ENCODE data around the gene TGM6. TPM values are rescaled to one million over a fixed set of nuclear protein-coding genes. Genes with fewer than 3 reads are reported as not detected.
A peak's percentile ranks its signal among the peaks of the same experiment; 100 is the strongest.

TGM6 gene
- total and polyA plus RNA-seq, 10 donors, result not detected

GRCh38 chr20:2470423-2471193, 89.9 kb downstream of the TGM6 start, which contains the start of gene SNRPB:
Gene SNRPB (minus strand): TSS chr20:2470789. CDS start chr20:2470690, 99 bp downstream.
- Histone ChIP-seq H3K36me3 (peaks cover 0 to 34% (median 25%) of the 10 kb centered on the region in 6 donors), H3K4me1 (peaks cover 9 to 47% (median 35%) of the 10 kb centered on the region in 6 donors), H3K9me3 (no peaks in the 10 kb centered on the region), H3K27me3 (replicated peaks in 1 of 7) (no peaks in the 10 kb centered on the region), H3K27ac (peak within 1 kb of the TSS; percentile 87 to 97 (median 95)), H3K4me3 (peak within 1 kb of the TSS; percentile 63 to 92 (median 80))
- peak; percentile 99 for DNase-seq
- peak; percentile 94 to 96 (median 96) for TF ChIP-seq POLR2AphosphoS5 (IDR thresholded peaks at IDR 0.05)
- TF ChIP-seq, protein P1, sequence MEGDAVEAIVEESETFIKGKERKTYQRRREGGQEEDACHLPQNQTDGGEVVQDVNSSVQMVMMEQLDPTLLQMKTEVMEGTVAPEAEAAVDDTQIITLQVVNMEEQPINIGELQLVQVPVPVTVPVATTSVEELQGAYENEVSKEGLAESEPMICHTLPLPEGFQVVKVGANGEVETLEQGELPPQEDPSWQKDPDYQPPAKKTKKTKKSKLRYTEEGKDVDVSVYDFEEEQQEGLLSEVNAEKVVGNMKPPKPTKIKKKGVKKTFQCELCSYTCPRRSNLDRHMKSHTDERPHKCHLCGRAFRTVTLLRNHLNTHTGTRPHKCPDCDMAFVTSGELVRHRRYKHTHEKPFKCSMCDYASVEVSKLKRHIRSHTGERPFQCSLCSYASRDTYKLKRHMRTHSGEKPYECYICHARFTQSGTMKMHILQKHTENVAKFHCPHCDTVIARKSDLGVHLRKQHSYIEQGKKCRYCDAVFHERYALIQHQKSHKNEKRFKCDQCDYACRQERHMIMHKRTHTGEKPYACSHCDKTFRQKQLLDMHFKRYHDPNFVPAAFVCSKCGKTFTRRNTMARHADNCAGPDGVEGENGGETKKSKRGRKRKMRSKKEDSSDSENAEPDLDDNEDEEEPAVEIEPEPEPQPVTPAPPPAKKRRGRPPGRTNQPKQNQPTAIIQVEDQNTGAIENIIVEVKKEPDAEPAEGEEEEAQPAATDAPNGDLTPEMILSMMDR (IDR thresholded peaks at IDR 0.05 in 8 of 11, conservative IDR thresholded peaks at IDR 0.05 in 3 of 11), result peak in 2 of 11 experiments; percentile 22 to 36
- TF ChIP-seq POLR2A (IDR thresholded peaks at IDR 0.05), result peak; percentile 38 to 81 (median 79)
- intact Hi-C loops (cut with DNase I; ENCODE audit: low total_unique reads), result no loop called here
- WGBS, 5 donors, result 1% methylated on average over 48 to 53 of the region's 53 CpGs

- Histone ChIP-seq H3K27me3 (replicated peaks in 1 of 7) (no peaks in the 10 kb centered on the region), H3K4me3 (no peak overlapping the region), H3K27ac (no peak overlapping the region), H3K36me3 (peaks cover 0 to 9% (median 2%) of the 10 kb centered on the region in 6 donors), H3K9me3 (no peaks in the 10 kb centered on the region), H3K4me1 (peaks cover 7 to 29% (median 23%) of the 10 kb centered on the region in 6 donors)
- intact Hi-C loops (cut with DNase I; ENCODE audit: low total_unique reads), result no loop called here
- no peak for DNase-seq
- WGBS, 5 donors, result 67 to 88% (median 79%) methylated on average over 4 of the region's 4 CpGs
- no peak for TF ChIP-seq POLR2A (IDR thresholded peaks at IDR 0.05)
- TF ChIP-seq, protein P1 (IDR thresholded peaks at IDR 0.05 in 8 of 11, conservative IDR thresholded peaks at IDR 0.05 in 3 of 11), result no peak
- no peak for TF ChIP-seq POLR2AphosphoS5 (IDR thresholded peaks at IDR 0.05)
These were observed 92.8 kb downstream of the TGM6 start for GRCh38 chr20:2473516-2473915.

- intact Hi-C loops (cut with DNase I; ENCODE audit: low total_unique reads), result no loop called here
- Histone ChIP-seq H3K9me3 (peaks cover 0 to 14% (median 9%) of the 10 kb centered on the region in 8 donors), H3K4me3 (no peak overlapping the region), H3K4me1 (peaks cover 0 to 11% (median 4%) of the 10 kb centered on the region in 6 donors), H3K27ac (peak overlapping the region in 3 of 8 donors; percentile 9 to 53 (median 33)), H3K36me3 (peaks cover 0 to 20% (median 3%) of the 10 kb centered on the region in 6 donors), H3K27me3 (replicated peaks in 1 of 7) (no peaks in the 10 kb centered on the region)
- WGBS, 5 donors, result 77 to 98% (median 92%) methylated on average over 6 to 9 of the region's 9 CpGs
- no peak for DNase-seq
- TF ChIP-seq, protein P1 (IDR thresholded peaks at IDR 0.05 in 8 of 11, conservative IDR thresholded peaks at IDR 0.05 in 3 of 11), result no peak
- TF ChIP-seq POLR2AphosphoS5 (IDR thresholded peaks at IDR 0.05), result peak in 2 of 3 donors; percentile 43 to 56
- TF ChIP-seq POLR2A (IDR thresholded peaks at IDR 0.05), result no peak
These were observed 95.4 kb downstream of the TGM6 start for GRCh38 chr20:2475850-2476741.

Measured in spleen (tissue), 11 donors.